Measurements from ENCODE around the gene ACSL1. TPM values are rescaled to one million over a fixed set of nuclear protein-coding genes. Genes with fewer than 3 reads are reported as not detected.
"Not testable (repeated sequence)": the region's sequence is repeated elsewhere in the genome, so short reads cannot be mapped to it uniquely, and the experiment has no call there.

ACSL1 gene
- total RNA-seq, 1 donor from 2014 or later: 236 TPM

GRCh38 chr4:184792950-184793555 is 32.7 kb downstream of the ACSL1 start:
- peak; percentile 53 for DNase-seq (ENCODE audit: low read depth)

GRCh38 chr4:184792334-184792733 is 33.4 kb downstream of the ACSL1 start:
- DNase-seq (ENCODE audit: low read depth): peak; percentile 36

- DNase-seq (ENCODE audit: low read depth): no peak
These were observed 34.9 kb downstream of the ACSL1 start for GRCh38 chr4:184790826-184791225.

- no peak for DNase-seq (ENCODE audit: low read depth)
These were observed 37.8 kb downstream of the ACSL1 start for GRCh38 chr4:184787766-184788503.

- no peak for DNase-seq (ENCODE audit: low read depth)
These were observed 40.0 kb downstream of the ACSL1 start for GRCh38 chr4:184785813-184786212.

- no peak for DNase-seq (ENCODE audit: low read depth)
These were observed 41.0 kb downstream of the ACSL1 start for GRCh38 chr4:184784628-184785257.

- no peak for DNase-seq (ENCODE audit: low read depth)
These were observed 42.9 kb downstream of the ACSL1 start for GRCh38 chr4:184782731-184783373.

GRCh38 chr4:184779160-184779559 is 46.6 kb downstream of the ACSL1 start:
- not testable (repeated sequence) for DNase-seq (ENCODE audit: low read depth)

GRCh38 chr4:184778325-184778724 is 47.4 kb downstream of the ACSL1 start:
- no peak for DNase-seq (ENCODE audit: low read depth)

GRCh38 chr4:184776821-184777220 is 48.9 kb downstream of the ACSL1 start:
- no peak for DNase-seq (ENCODE audit: low read depth)

- no peak for DNase-seq (ENCODE audit: low read depth)
These were observed 49.8 kb downstream of the ACSL1 start for GRCh38 chr4:184775854-184776555.

GRCh38 chr4:184774152-184774551 is 51.6 kb downstream of the ACSL1 start:
- DNase-seq (ENCODE audit: low read depth): no peak

- DNase-seq (ENCODE audit: low read depth): no peak
These were observed 54.4 kb downstream of the ACSL1 start for GRCh38 chr4:184771416-184771815.

- no peak for DNase-seq (ENCODE audit: low read depth)
These were observed 56.5 kb downstream of the ACSL1 start for GRCh38 chr4:184769141-184769765.

GRCh38 chr4:184768296-184768695 is 57.5 kb downstream of the ACSL1 start:
- DNase-seq (ENCODE audit: low read depth): no peak

GRCh38 chr4:184766446-184766845 is 59.3 kb downstream of the ACSL1 start:
- DNase-seq (ENCODE audit: low read depth): no peak

- no peak for DNase-seq (ENCODE audit: low read depth)
These were observed 60.1 kb downstream of the ACSL1 start for GRCh38 chr4:184765473-184766340.

- no peak for DNase-seq (ENCODE audit: low read depth)
These were observed 61.2 kb downstream of the ACSL1 start for GRCh38 chr4:184764601-184765000.

- DNase-seq (ENCODE audit: low read depth): no peak
These were observed 62.5 kb downstream of the ACSL1 start for GRCh38 chr4:184763150-184763780.
